HCT116 (cell line): ENCODE measurements around the gene CORO7. TPM values are rescaled to one million over a fixed set of nuclear protein-coding genes. Genes with fewer than 3 reads are reported as not detected.
A peak's percentile ranks its signal among the peaks of the same experiment; 100 is the strongest.

ENCODE experiments used
- ATAC-seq: fragments of 200-7000 bp; cut with Tn5 transposase; 2 replicates; pipeline ENCODE4 v1.9.1; 2020; ENCODE audit warnings: mild to moderate bottlenecking, moderate library complexity
- BruUV-seq: library from RNA; stranded (reverse); fragments of 400-500 nt; replicated peaks from 2 replicates; lab custom pipeline; 2021; lab: Mats Ljungman, UMichigan
- CTCF ChIA-PET: fragments of 300-600 bp; sonication (Branson Sonifier 250); formaldehyde crosslinking; loops from one replicate; lab custom pipeline; 2021; ENCODE audit warnings: antibody characterized with exemption; lab: Charles Lee
- POLR2A ChIA-PET: fragments of 300-600, 350-600 bp; sonication (Branson Sonifier 250); formaldehyde crosslinking; loops from one replicate; lab custom pipeline; 2021; ENCODE audit warnings: antibody characterized with exemption; lab: Charles Lee
- RAD21 ChIA-PET, 2 experiments: fragments of 300-600 bp; sonication (Branson Sonifier 250); formaldehyde crosslinking; loops; one replicate each; lab custom pipeline; 2023; ENCODE audit warnings: low total read pairs in 2 of 2; ENCODE audit not compliant: uncharacterized antibody in 2 of 2, unreplicated experiment in 2 of 2, low non-redundant PET in 1 of 2; lab: Charles Lee
- DNase-seq: peaks from one replicate; pipeline ENCODE4 v3.0.0-alpha.2; 2010; ENCODE audit warnings: low read depth, low spot score
- H2AFZ ChIP-seq: fragments of 200-600 bp; shearing (Covaris generic), sonication (generic); 2 replicates; pipeline ENCODE4 v1.6.1; 2017; ENCODE audit warnings: low read depth, mixed run types, mixed read lengths, antibody characterized with exemption, low read length; ENCODE audit not compliant: poor library complexity, severe bottlenecking
- H3K27ac ChIP-seq: 2 replicates; pipeline ENCODE4 v1.5.1; 2012; ENCODE audit warnings: low read depth, low read length
- H3K27me3 ChIP-seq: fragments of 200-600 bp; sonication (generic); 2 replicates; pipeline ENCODE4 v1.6.1; 2016; ENCODE audit warnings: mixed run types, low read length, mixed read lengths; ENCODE audit not compliant: insufficient read depth
- H3K36me3 ChIP-seq, 2 experiments: fragments of 200-500 bp in 1 of 2; fragments of 200-600 bp in 1 of 2; sonication (Bioruptor generic) in 1 of 2; sonication (generic) in 1 of 2; 2 replicates each; pipeline versions ENCODE4 v1.5.1 to v1.6.1; 2014 to 2016; ENCODE audit warnings: low read length in 2 of 2, inconsistent platforms in 1 of 2, mixed read lengths in 1 of 2, mixed run types in 1 of 2; ENCODE audit not compliant: insufficient read depth in 2 of 2, control insufficient read depth in 1 of 2
- H3K4me1 ChIP-seq, 2 experiments: fragments of 200-600 bp in 1 of 2; sonication (generic) in 1 of 2; 2 replicates each; pipeline versions ENCODE4 v1.5.1 to v1.6.1; 2012 to 2017; ENCODE audit warnings: low read length in 2 of 2, inconsistent platforms in 1 of 2, mild to moderate bottlenecking in 1 of 2, mixed read lengths in 1 of 2, mixed run types in 1 of 2, moderate library complexity in 1 of 2; ENCODE audit not compliant: insufficient read depth in 2 of 2, control insufficient read depth in 1 of 2
- H3K4me2 ChIP-seq: fragments of 200-600 bp; sonication (generic); 2 replicates; pipeline ENCODE4 v1.6.1; 2017; ENCODE audit warnings: mixed run types, low read length, mixed read lengths
- H3K4me3 ChIP-seq, 2 experiments: fragments of 200-600 bp in 1 of 2; sonication (generic) in 1 of 2; replicated peaks in 1 of 2; 2 replicates each; pipeline ENCODE4 v1.5.1; 2011 to 2016; ENCODE audit warnings: low read length in 2 of 2, control low read depth in 1 of 2, low read depth in 1 of 2, mild to moderate bottlenecking in 1 of 2, mixed read lengths in 1 of 2, mixed run types in 1 of 2
- H3K79me2 ChIP-seq: fragments of 200-600 bp; sonication (generic); 2 replicates; pipeline ENCODE4 v1.6.1; 2017; ENCODE audit warnings: mild to moderate bottlenecking, mixed run types, low read length, moderate library complexity, mixed read lengths; ENCODE audit not compliant: insufficient read depth
- H3K9ac ChIP-seq: fragments of 200-600 bp; sonication (generic); 2 replicates; pipeline ENCODE4 v1.6.1; 2016; ENCODE audit warnings: low read length, mixed read lengths
- H3K9me2 ChIP-seq: fragments of 200-600 bp; sonication (generic), shearing (Covaris generic); 2 replicates; pipeline ENCODE4 v1.6.1; 2017; ENCODE audit warnings: mixed run types, mild to moderate bottlenecking, moderate library complexity; ENCODE audit not compliant: insufficient read depth
- H3K9me3 ChIP-seq, 2 experiments: fragments of 200-500 bp in 1 of 2; fragments of 200-600 bp in 1 of 2; sonication (Bioruptor generic) in 1 of 2; sonication (generic) in 1 of 2; 2 replicates each; pipeline ENCODE4 v1.6.1; 2014 to 2017; ENCODE audit warnings: low read length in 2 of 2, mixed read lengths in 2 of 2, inconsistent platforms in 1 of 2, low read depth in 1 of 2, mild to moderate bottlenecking in 1 of 2, mixed run types in 1 of 2, moderate library complexity in 1 of 2; ENCODE audit not compliant: control insufficient read depth in 1 of 2, insufficient read depth in 1 of 2
- H4K20me1 ChIP-seq: fragments of 200-600 bp; sonication (generic), shearing (Covaris generic); 2 replicates; pipeline ENCODE4 v1.6.1; 2017; ENCODE audit warnings: mixed run types, mild to moderate bottlenecking, moderate library complexity; ENCODE audit not compliant: insufficient read depth
- CBX3 ChIP-seq: IDR thresholded peaks from 2 replicates; pipeline ENCODE4 v1.6.1; 2012; ENCODE audit warnings: low read depth
- EGR1 ChIP-seq: IDR thresholded peaks from 2 replicates; pipeline ENCODE4 v1.6.1; 2012; ENCODE audit warnings: low read depth
- ELF1 ChIP-seq: IDR thresholded peaks from 2 replicates; pipeline ENCODE4 v1.6.1; 2012; ENCODE audit warnings: low read depth, borderline replicate concordance
- EZH2 ChIP-seq: fragments of 200-600 bp; sonication (generic); IDR thresholded peaks from 2 replicates; pipeline ENCODE4 v1.6.1; 2017; ENCODE audit warnings: antibody characterized with exemption, mixed run types
- SIN3A ChIP-seq: IDR thresholded peaks from 2 replicates; pipeline ENCODE4 v1.6.1; 2012; ENCODE audit warnings: low read depth
- SP1 ChIP-seq: IDR thresholded peaks from 2 replicates; pipeline ENCODE4 v1.6.1; 2012; ENCODE audit warnings: low read depth
- TCF7L2 ChIP-seq: IDR thresholded peaks from 2 replicates; pipeline ENCODE4 v1.7.0; 2011; ENCODE audit warnings: borderline replicate concordance, inconsistent platforms; ENCODE audit not compliant: insufficient read depth, insufficient read length; ENCODE audit errors: extremely low read depth
- ZFX ChIP-seq: fragments of 450-650 bp; IDR thresholded peaks from 2 replicates; pipeline ENCODE4 v1.6.1; 2017
- intact Hi-C: fragments of 100-400 bp; cut with micrococcal nuclease; formaldehyde crosslinking; loops from 2 replicates; pipeline ENCODE4 v1.10.0; 2022
- total RNA-seq: library from RNA; stranded (reverse); gene quantifications from one replicate; pipeline ENCODE4 v1.2.1, GENCODE V29; 2021; ENCODE audit not compliant: unreplicated experiment
- TF ChIP-seq, protein P1 (sequence below), 3 experiments: fragments of 200-600 bp in 1 of 3; sonication (generic) in 1 of 3; IDR thresholded peaks in 2 of 3; conservative IDR thresholded peaks in 1 of 3; 2 replicates each; pipeline ENCODE4 v1.5.1; 2012 to 2017; ENCODE audit warnings: low read depth in 2 of 3, low read length in 2 of 3, antibody characterized with exemption in 1 of 3, borderline replicate concordance in 1 of 3, control low read depth in 1 of 3, mild to moderate bottlenecking in 1 of 3, mixed read lengths in 1 of 3, mixed run types in 1 of 3, moderate library complexity in 1 of 3; ENCODE audit not compliant: insufficient read depth in 1 of 3

CORO7 gene
- total RNA-seq, 1 experiment from 2014 or later, result 21.3 TPM

- BruUV-seq, result no TSS peak
- H3K9ac ChIP-seq, result no peak overlapping the region
- no peak for DNase-seq
- no peaks in the 10 kb centered on the region for H3K9me3 ChIP-seq
- peak; percentile 55; the same call in 1 of the 2 replicates for ATAC-seq
- intact Hi-C loops, result loop anchor here (10.0 kb wide), 1 partner anchor 545 kb away; the partner anchor contains the start of gene SEC14L5
- H3K4me3 ChIP-seq, result no peak overlapping the region
- RAD21 ChIA-PET, result no interaction called here
- H3K27me3 ChIP-seq, result no peaks in the 10 kb centered on the region
- no peak overlapping the region for H3K4me2 ChIP-seq
- H3K4me1 ChIP-seq, result no peaks in the 10 kb centered on the region
- no peaks in the 10 kb centered on the region for H4K20me1 ChIP-seq
- H3K27ac ChIP-seq, result no peak overlapping the region
- no peak overlapping the region for H2AFZ ChIP-seq
- H3K9me2 ChIP-seq, result no peaks in the 10 kb centered on the region
- TF ChIP-seq EGR1, result no peak
- TF ChIP-seq, protein P1, sequence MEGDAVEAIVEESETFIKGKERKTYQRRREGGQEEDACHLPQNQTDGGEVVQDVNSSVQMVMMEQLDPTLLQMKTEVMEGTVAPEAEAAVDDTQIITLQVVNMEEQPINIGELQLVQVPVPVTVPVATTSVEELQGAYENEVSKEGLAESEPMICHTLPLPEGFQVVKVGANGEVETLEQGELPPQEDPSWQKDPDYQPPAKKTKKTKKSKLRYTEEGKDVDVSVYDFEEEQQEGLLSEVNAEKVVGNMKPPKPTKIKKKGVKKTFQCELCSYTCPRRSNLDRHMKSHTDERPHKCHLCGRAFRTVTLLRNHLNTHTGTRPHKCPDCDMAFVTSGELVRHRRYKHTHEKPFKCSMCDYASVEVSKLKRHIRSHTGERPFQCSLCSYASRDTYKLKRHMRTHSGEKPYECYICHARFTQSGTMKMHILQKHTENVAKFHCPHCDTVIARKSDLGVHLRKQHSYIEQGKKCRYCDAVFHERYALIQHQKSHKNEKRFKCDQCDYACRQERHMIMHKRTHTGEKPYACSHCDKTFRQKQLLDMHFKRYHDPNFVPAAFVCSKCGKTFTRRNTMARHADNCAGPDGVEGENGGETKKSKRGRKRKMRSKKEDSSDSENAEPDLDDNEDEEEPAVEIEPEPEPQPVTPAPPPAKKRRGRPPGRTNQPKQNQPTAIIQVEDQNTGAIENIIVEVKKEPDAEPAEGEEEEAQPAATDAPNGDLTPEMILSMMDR (IDR thresholded peaks at IDR 0.05 in 2 of 3, conservative IDR thresholded peaks at IDR 0.05 in 1 of 3; ENCODE audit: borderline replicate concordance in 1 of 3, insufficient read depth in 1 of 3, low read depth in 2 of 3, low read length in 2 of 3), result 0 out of 6 replicates have a peak, but pooled peaks of 1 of the 3 experiments have one; percentile 28
- peaks cover 3% of the 10 kb centered on the region; the same call in 1 of the 2 replicates for H3K79me2 ChIP-seq
- CTCF ChIA-PET, result no interaction called here
- no peaks in the 10 kb centered on the region; a peak in 1 of 4 replicates for H3K36me3 ChIP-seq
- POLR2A ChIA-PET, result no interaction called here
Measured at GRCh38 chr16:4409081-4409932, 7.1 kb downstream of the CORO7 start.

GRCh38 chr16:4408323-4408690, 8.1 kb downstream of the CORO7 start:
- H3K79me2 ChIP-seq, result peaks cover 3% of the 10 kb centered on the region; the same call in 1 of the 2 replicates
- no peak overlapping the region for H3K27ac ChIP-seq
- no peak overlapping the region for H2AFZ ChIP-seq
- no peak for DNase-seq
- RAD21 ChIA-PET, result no interaction called here
- intact Hi-C loops, result loop anchor here (10.0 kb wide), 1 partner anchor 546 kb away; the partner anchor contains the start of gene SEC14L5
- no peaks in the 10 kb centered on the region; a peak in 1 of 4 replicates for H3K36me3 ChIP-seq
- H3K9me3 ChIP-seq, result no peaks in the 10 kb centered on the region
- no peaks in the 10 kb centered on the region for H3K4me1 ChIP-seq
- no peak overlapping the region for H3K9ac ChIP-seq
- no peaks in the 10 kb centered on the region for H3K9me2 ChIP-seq
- no peaks in the 10 kb centered on the region for H3K27me3 ChIP-seq
- CTCF ChIA-PET, result no interaction called here
- TF ChIP-seq SP1 (no peak), ELF1 (no peak), EZH2 (no peak), SIN3A (no peak), CBX3 (no peak), TCF7L2 (no peak), ZFX (no peak)
- POLR2A ChIA-PET, result no interaction called here
- no peak overlapping the region for H3K4me2 ChIP-seq
- no peaks in the 10 kb centered on the region for H4K20me1 ChIP-seq
- no TSS peak for BruUV-seq
- ATAC-seq, result no peak
- H3K4me3 ChIP-seq, result no peak overlapping the region
